HG03159 (cell line): ENCODE measurements around the gene GINS2.

Experiments
- ATAC-seq: cut with Tn5 transposase; IDR thresholded peaks from one replicate; pipeline ENCODE4 v1.9.1; 2021; ENCODE audit warnings: mild to moderate bottlenecking, moderate library complexity; ENCODE audit not compliant: unreplicated experiment

GINS2 gene

GRCh38 chr16:85716680-85717038 is 27.9 kb upstream of the GINS2 start:
- no peak for ATAC-seq

- ATAC-seq: no peak
Observed at GRCh38 chr16:85716022-85716679, 27.4 kb upstream of the GINS2 start.

- no peak for ATAC-seq
Observed at GRCh38 chr16:85715169-85716021, 26.6 kb upstream of the GINS2 start.

- ATAC-seq: no peak
Observed at GRCh38 chr16:85712801-85713200, 24.0 kb upstream of the GINS2 start.

- ATAC-seq: no peak
Observed at GRCh38 chr16:85711982-85712587, 23.3 kb upstream of the GINS2 start.

- ATAC-seq: no peak
Observed at GRCh38 chr16:85710732-85711131, 22.0 kb upstream of the GINS2 start.

GRCh38 chr16:85709766-85710585 is 21.2 kb upstream of the GINS2 start:
- no peak for ATAC-seq

GRCh38 chr16:85708338-85708737 is 19.6 kb upstream of the GINS2 start:
- no peak for ATAC-seq

- ATAC-seq: no peak
Observed at GRCh38 chr16:85707528-85708095, 18.9 kb upstream of the GINS2 start.

GRCh38 chr16:85706449-85707034 is 17.8 kb upstream of the GINS2 start:
- no peak for ATAC-seq

GRCh38 chr16:85704900-85705846 is 16.4 kb upstream of the GINS2 start:
- ATAC-seq: no peak

GRCh38 chr16:85704011-85704410 is 15.3 kb upstream of the GINS2 start:
- no peak for ATAC-seq

GRCh38 chr16:85699628-85700027 is 10.9 kb upstream of the GINS2 start:
- ATAC-seq: no peak

GRCh38 chr16:85698935-85699558 is 10.3 kb upstream of the GINS2 start:
- ATAC-seq: no peak

- no peak for ATAC-seq
Observed at GRCh38 chr16:85698459-85698891, 9.7 kb upstream of the GINS2 start.

GRCh38 chr16:85697431-85697830 is 8.7 kb upstream of the GINS2 start:
- no peak for ATAC-seq

GRCh38 chr16:85696781-85697180 is 8.0 kb upstream of the GINS2 start:
- no peak for ATAC-seq

GRCh38 chr16:85695196-85696128 is 6.7 kb upstream of the GINS2 start:
- ATAC-seq: no peak
